HG02571 (cell line): ENCODE data around the gene ACER3.
"Not testable (repeated sequence)": the region's sequence is repeated elsewhere in the genome, so short reads cannot be mapped to it uniquely, and the experiment has no call there.

ENCODE experiments used
- ATAC-seq: cut with Tn5 transposase; IDR thresholded peaks from one replicate; pipeline ENCODE4 v1.9.1; 2021; ENCODE audit warnings: mild to moderate bottlenecking, moderate library complexity; ENCODE audit not compliant: unreplicated experiment

The ACER3 gene

DNA sequence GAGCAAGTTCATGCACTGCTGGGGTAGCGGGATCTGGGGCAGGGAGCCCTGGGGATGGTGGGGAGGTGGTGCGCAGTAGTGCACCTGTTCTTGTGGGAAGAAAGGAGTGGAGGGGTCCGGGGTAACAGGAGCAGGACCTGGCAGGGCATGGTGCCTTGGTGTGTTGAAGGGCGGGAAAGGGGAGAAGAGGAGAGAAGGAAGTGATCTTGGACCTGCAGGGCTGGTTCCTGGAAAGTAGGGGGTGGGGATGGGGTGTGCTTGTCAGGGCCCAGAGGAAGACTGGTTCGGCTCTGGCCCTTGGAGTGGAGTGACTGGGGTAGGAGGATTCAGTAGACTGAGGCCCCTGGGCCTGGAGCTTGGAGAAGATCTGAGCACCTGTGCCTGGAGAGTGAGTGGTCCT lies 195.2 kb downstream of the ACER3 start:
- ATAC-seq: no peak

DNA sequence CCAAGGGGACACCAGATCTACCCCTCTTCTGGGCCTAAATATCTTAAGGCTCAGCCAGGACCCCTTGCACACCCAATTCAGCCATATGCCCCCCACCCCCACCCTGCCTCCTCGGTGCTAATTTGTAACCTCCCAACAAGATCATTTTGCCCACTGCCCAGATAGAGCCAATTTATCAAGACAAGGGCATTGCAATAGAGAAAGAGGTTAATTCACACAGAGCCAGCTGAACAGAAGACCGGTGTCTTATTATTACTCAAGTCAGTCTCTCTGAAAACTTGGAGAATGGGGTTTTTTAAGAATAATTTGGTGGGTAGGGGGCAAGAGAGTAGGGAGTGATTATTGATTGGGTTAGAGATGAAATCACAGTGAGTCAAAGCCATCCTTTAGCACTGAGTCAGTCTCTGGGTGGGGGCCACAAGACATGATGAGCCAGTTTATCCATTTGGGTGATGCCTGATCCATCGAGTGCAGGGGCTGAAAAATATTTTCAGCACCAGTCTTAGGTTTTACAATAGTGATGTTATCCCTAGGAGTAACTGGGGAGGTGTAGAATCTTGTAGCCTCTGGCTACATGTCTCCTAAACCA lies 196.2 kb downstream of the ACER3 start:
- no peak for ATAC-seq

GRCh38 chr11:77057938-77058474 lies 197.3 kb downstream of the ACER3 start:
- no peak for ATAC-seq

- no peak for ATAC-seq
Measured at GRCh38 chr11:77058900-77059299, 198.2 kb downstream of the ACER3 start.

DNA sequence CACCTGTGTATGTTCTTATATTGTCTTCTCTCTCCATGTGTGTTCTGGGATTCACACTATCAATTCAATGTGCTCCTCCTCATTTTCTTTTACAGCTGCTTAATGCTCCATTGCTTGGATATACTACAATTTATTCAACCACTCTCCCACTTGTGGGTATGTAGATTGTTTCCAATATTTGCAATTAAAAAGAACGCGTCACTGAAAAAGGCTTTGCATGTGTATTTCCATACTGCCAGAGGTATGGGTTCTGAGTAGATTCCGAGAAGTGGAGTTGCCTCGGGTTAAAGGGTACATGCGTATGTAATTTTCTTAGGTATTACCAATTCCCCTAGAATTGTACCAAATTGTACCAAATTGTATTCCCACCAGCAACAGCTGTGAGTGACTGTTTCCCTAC lies 199.1 kb downstream of the ACER3 start:
- no peak for ATAC-seq

DNA sequence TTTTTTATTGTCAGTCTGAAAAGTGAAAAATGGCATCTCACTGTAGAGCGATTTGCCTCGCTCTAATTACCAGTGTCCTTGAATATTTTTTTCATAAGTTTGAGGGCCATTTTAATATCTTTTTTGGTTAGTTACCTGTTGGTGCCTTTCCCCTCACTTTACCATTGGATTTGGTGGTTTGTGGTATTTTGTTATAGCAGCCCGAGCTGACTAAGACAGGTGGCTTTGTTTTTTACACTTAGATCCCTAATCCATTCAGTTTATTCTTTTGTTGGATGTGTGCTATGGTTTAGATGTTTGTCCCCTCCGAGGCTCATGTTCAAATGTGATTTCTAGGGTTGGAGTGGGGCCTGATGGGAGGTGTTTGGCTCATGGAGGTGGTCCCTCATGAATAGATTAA lies 199.5 kb downstream of the ACER3 start:
- no peak for ATAC-seq

GRCh38 chr11:77061258-77061657 lies 200.5 kb downstream of the ACER3 start:
- ATAC-seq: not testable (repeated sequence)

DNA sequence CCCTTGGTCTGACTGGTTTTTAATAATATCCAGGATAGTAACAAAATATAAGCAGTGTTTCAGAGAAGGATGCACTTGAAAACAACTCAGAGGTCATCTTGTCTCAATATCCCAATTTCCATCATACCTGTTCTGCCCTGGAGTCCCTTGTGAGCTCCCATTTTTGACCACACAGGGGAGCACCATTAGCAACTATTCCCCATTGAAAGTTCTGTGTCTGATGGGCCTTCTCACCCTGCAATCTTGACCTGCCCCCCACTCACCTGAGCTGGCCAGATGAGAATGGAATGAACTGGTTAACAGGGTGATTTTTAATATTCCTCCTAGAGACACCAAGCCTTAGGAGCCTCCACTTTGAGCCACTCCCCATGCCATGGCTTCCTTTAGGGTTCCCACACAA lies 202.2 kb downstream of the ACER3 start:
- ATAC-seq: no peak

DNA sequence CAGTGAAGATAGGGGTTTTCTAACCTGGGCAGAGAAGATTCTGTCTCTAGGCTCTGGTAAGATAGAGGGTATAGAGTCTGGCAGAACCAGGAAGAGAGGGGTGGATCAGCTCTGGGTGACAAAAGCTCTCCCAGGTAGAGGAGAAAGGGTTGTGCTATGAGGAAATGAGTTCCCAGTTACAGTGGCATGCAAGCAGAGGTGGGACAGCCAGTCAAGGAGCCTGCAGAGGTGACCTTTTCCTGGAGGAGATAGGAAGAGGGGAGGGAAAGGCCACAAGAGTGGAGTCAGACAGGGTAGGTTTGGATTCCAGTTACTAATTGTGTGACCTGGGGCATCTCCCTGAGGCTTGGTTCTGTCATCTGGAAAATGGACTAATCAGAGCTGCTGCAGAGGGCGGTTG lies 202.7 kb downstream of the ACER3 start:
- no peak for ATAC-seq

GRCh38 chr11:77063861-77064260 lies 203.1 kb downstream of the ACER3 start:
- no peak for ATAC-seq

- no peak for ATAC-seq
Measured at GRCh38 chr11:77064648-77065217, 204.0 kb downstream of the ACER3 start.

- ATAC-seq: no peak
Measured at GRCh38 chr11:77065878-77066228, 205.1 kb downstream of the ACER3 start.

DNA sequence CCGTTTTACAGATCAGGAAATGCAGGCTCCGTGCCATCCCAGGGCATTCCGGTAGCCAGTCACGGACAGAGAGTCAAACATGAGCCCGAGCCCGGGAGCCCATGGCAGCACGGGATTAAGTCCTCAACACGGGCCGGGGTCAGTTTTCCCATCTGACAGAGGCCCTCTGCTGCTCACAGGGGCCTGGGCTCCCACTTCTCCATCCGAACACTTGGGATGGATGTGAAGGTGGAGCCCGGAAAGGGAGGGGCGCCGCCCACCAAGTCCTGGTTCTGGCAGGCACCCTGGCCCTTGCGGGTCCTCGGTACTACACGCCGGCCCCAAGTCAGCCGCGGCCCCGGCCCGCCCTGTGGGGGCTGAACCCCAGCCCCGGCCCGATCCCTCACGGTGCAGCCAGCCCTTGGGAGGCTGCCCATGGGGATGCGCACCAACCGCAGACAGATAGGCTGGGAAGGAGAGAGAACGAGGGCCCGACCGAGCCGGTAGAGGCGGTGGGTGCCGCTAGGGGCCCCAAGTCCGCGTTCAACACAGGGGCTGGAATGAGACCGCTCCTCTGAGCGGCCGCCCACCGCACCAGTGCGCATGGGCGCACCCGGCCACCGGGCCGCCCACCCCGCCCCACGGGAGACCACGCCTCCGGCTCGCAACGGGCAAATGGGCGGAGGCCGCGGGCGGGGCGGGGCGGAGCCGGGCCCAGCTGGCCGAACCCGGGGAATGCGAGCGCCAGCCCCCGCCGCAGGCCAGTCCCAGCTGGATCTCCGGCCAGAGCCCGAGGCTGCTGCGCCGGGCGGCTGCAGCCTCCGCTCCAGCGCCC lies 205.7 kb downstream of the ACER3 start, which contains the start of gene CAPN5:
TSS of gene CAPN5 (plus strand) at position 743 of the 814 bp plus-strand sequence. CDS start 17,916 bp downstream, outside the sequence.
- peak; percentile 89 for ATAC-seq

- no peak for ATAC-seq
Measured at GRCh38 chr11:77067861-77068443, 207.2 kb downstream of the ACER3 start.

GRCh38 chr11:77068457-77069335 lies 208.0 kb downstream of the ACER3 start:
- no peak for ATAC-seq

- no peak for ATAC-seq
Measured at GRCh38 chr11:77069336-77069968, 208.7 kb downstream of the ACER3 start.

DNA sequence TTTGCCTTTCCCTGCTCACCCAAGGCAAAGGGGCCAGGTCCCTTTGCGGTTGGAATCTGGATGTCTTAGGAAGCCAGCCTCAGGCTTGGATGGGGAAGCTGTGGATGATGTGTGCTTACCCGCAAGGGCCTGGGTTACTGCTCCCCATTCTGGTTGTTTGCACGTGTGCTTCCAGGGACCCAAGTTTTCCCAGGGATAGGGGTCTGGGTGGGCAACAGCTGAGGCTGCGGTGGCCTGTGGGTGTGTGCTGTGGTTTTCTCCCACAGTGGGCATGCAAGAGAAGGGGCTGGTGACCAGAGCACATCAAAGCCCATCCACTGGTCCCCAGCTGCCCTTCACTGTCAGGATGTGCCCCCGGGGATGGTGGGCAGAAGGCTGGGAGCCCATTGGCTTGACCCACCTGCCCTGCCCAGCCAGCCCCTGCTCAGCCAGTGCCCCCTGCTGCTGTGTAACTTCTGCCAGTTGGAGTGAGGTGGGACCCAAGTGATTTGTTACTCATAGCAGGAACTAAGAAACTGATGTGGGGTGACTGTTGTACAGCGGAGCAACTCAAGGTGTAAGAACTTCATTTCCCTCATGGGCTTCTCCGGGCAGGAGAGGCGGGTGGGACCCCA lies 209.4 kb downstream of the ACER3 start:
- ATAC-seq: no peak

GRCh38 chr11:77071077-77071476 lies 210.4 kb downstream of the ACER3 start:
- ATAC-seq: no peak
